Naive thymus-derived CD8-positive, alpha-beta T cell (primary cell): ENCODE measurements around the gene ERBB3. TPM values are rescaled to one million over a fixed set of nuclear protein-coding genes. Genes with fewer than 3 reads are reported as not detected.

Source experiments
- ATAC-seq, 2 donors: fragments of 150-1000 bp; cut with Tn5 transposase in 1 of 2; sonication (Bioruptor Pico), chemical (Tn5 transposase) in 1 of 2; 1 replicate in 1 of 2; 2 replicates in 1 of 2; pipeline ENCODE4 v1.10.0; 2021; ENCODE audit warnings: mild to moderate bottlenecking in 2 of 2, moderate library complexity in 2 of 2
- POLR2A ChIA-PET: fragments of 350-600 bp; sonication (Branson Sonifier 250); formaldehyde crosslinking; loops from one replicate; lab custom pipeline; 2021; ENCODE audit warnings: antibody characterized with exemption; lab: Charles Lee
- DNase-seq, 10 donors: peaks; one replicate each; pipeline versions ENCODE4 v3.0.0 to v3.0.0-alpha.2; 2020 to 2022
- H3K27ac Mint-ChIP-seq, 10 donors: one replicate each; pipeline ENCODE4 v1.8.0; 2020 to 2022; ENCODE audit warnings: mild to moderate bottlenecking in 10 of 10, mixed read lengths in 10 of 10, moderate library complexity in 4 of 10, inconsistent platforms in 1 of 10
- H3K27me3 Mint-ChIP-seq, 5 donors: one replicate each; pipeline ENCODE4 v1.8.0; 2021 to 2022; ENCODE audit warnings: mixed read lengths in 5 of 5
- H3K36me3 Mint-ChIP-seq, 3 donors: one replicate each; pipeline ENCODE4 v1.8.0; 2020 to 2022; ENCODE audit warnings: mixed read lengths in 3 of 3, mild to moderate bottlenecking in 2 of 3, inconsistent platforms in 1 of 3
- H3K4me1 Mint-ChIP-seq, 4 donors: one replicate each; pipeline ENCODE4 v1.8.0; 2021 to 2022; ENCODE audit warnings: mixed read lengths in 4 of 4
- H3K4me3 Mint-ChIP-seq, 10 donors: one replicate each; pipeline ENCODE4 v1.8.0; 2020 to 2022; ENCODE audit warnings: mild to moderate bottlenecking in 10 of 10, mixed read lengths in 10 of 10, moderate library complexity in 6 of 10, inconsistent platforms in 1 of 10
- H3K9me3 Mint-ChIP-seq, 9 donors: one replicate each; pipeline ENCODE4 v1.8.0; 2020 to 2022; ENCODE audit warnings: mixed read lengths in 9 of 9, mild to moderate bottlenecking in 3 of 9, inconsistent platforms in 1 of 9, moderate library complexity in 1 of 9
- polyA plus RNA-seq, 3 donors: library from polyadenylated mRNA; unstranded; fragments of 300-500 nt; fragmentation: Illumina TruSeq; gene quantifications; one replicate each; pipeline ENCODE4 v1.2.3, GENCODE V29; 2021
- total RNA-seq, 8 experiments: library from RNA in 2 of 8; stranded (reverse) in 2 of 8; gene quantifications; one replicate each; pipeline ENCODE4 v1.2.3 and lab custom pipeline; 2021 to 2026

ERBB3 gene
- total and polyA plus RNA-seq, 5 experiments from 2014 or later, result 1.3 to 26.0 (median 3.3) TPM

- Mint-ChIP-seq H3K4me1 (peaks cover 0 to 15% (median 11%) of the 10 kb centered on the region in 4 donors), H3K9me3 (no peaks in the 10 kb centered on the region), H3K27ac (peak overlapping the region in 2 of 10 donors; percentile 9 to 66), H3K27me3 (peaks cover 0 to 6% (median 0%) of the 10 kb centered on the region in 5 donors), H3K4me3 (peak overlapping the region in 8 of 10 donors; percentile 43 to 90 (median 82)), H3K36me3 (no peaks in the 10 kb centered on the region)
- POLR2A ChIA-PET, result interaction anchor here (0.6 to 6.0 kb wide), 8 partner anchors 14 to 152 kb away, joined by 3 to 100 read pairs (median 4); partner anchors contain the start of genes PA2G4, RNF41, RPL41 and ZC3H10
- no peak for DNase-seq
- no peak for ATAC-seq
Measured at GRCh38 chr12:56081393-56082347, 1.7 kb downstream of the ERBB3 start.

- H3K9me3 Mint-ChIP-seq, result no peaks in the 10 kb centered on the region
- H3K27me3 Mint-ChIP-seq, result peaks cover 0 to 6% (median 0%) of the 10 kb centered on the region in 5 donors
- POLR2A ChIA-PET, result interaction anchor here (0.6 to 6.0 kb wide), 4 partner anchors 20 to 152 kb away, joined by 4 to 100 read pairs (median 4); partner anchors contain the start of genes PA2G4 and ZC3H10
- H3K36me3 Mint-ChIP-seq, result no peaks in the 10 kb centered on the region
- H3K4me3 Mint-ChIP-seq, result peak overlapping the region in 1 of 10 donors; percentile 71
- H3K27ac Mint-ChIP-seq, result no peak overlapping the region
- ATAC-seq (no peak), DNase-seq (no peak)
- peaks cover 0 to 15% (median 11%) of the 10 kb centered on the region in 4 donors for H3K4me1 Mint-ChIP-seq
Measured at GRCh38 chr12:56082382-56082781, 2.4 kb downstream of the ERBB3 start.

DNA sequence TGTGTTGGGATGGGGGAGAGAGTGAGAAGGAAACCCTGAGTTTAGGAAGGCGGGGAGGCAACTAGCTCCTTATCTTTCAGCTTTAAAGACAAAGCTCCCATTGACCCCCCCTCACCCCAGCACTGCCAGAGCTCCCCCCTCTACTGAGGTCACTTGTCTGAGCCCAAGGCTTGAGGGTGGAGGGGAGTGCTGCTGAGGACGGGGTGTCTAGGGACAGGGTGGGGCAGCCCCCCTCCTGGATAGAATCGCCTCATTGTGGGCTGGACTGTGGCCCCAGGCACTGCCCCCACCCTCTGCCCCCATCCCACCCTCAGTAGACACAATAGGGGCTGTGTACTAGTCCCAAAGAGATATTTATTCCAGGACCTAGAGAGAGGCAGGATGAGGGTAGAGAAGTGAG lies 3.0 kb downstream of the ERBB3 start:
- POLR2A ChIA-PET, result interaction anchor here (0.6 to 1.5 kb wide), 3 partner anchors 19 to 361 kb away, joined by 4 to 7 read pairs (median 4); partner anchors contain the start of gene ZC3H10
- ATAC-seq (no peak), DNase-seq (no peak)
- no peak overlapping the region for H3K4me3 Mint-ChIP-seq
- H3K36me3 Mint-ChIP-seq, result no peaks in the 10 kb centered on the region
- no peak overlapping the region for H3K27ac Mint-ChIP-seq
- peaks cover 0 to 15% (median 11%) of the 10 kb centered on the region in 4 donors for H3K4me1 Mint-ChIP-seq
- H3K9me3 Mint-ChIP-seq, result no peaks in the 10 kb centered on the region
- peaks cover 0 to 6% (median 0%) of the 10 kb centered on the region in 5 donors for H3K27me3 Mint-ChIP-seq

- DNase-seq, result peak in 1 of 10 donors; percentile 4
- Mint-ChIP-seq H3K4me1 (peaks cover 0 to 14% (median 8%) of the 10 kb centered on the region in 4 donors), H3K27me3 (peaks cover 0 to 6% (median 0%) of the 10 kb centered on the region in 5 donors), H3K9me3 (no peaks in the 10 kb centered on the region), H3K4me3 (no peak overlapping the region), H3K27ac (peak overlapping the region in 2 of 10 donors; percentile 43 to 56), H3K36me3 (no peaks in the 10 kb centered on the region)
- POLR2A ChIA-PET, result interaction anchor here (0.6 to 1.7 kb wide), 6 partner anchors 10 to 118 kb away, joined by 3 to 23 read pairs (median 4); partner anchors contain the start of gene PA2G4
- peak in 1 of 2 donors; percentile 31 for ATAC-seq
Measured at GRCh38 chr12:56084958-56085543, 5.1 kb downstream of the ERBB3 start.

DNA sequence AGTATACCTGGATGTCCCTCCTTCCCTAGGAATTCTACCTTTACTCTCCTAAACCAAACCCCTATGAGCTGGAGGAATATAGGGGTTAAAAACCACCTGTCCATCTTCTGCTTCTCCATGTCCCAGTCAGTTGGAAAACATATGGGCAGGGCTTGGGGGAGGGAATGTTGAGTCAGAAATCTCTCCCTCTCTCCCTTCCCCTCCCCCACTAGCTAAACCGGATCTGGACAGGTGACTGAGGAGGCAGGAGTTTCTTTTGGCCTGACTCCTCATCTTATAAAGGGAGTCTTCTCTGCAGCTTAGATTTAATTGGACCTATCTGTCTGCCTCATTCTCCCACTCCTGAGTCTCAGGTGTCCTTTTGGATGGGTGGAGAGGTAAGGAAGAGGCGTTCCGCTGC lies 6.1 kb downstream of the ERBB3 start:
- Mint-ChIP-seq H3K4me1 (peaks cover 0 to 9% (median 2%) of the 10 kb centered on the region in 4 donors), H3K27ac (no peak overlapping the region), H3K36me3 (no peaks in the 10 kb centered on the region), H3K4me3 (no peak overlapping the region), H3K9me3 (no peaks in the 10 kb centered on the region), H3K27me3 (peaks cover 0 to 2% (median 0%) of the 10 kb centered on the region in 5 donors)
- ATAC-seq, result no peak
- no peak for DNase-seq
- POLR2A ChIA-PET, result interaction anchor here (1.0 to 1.7 kb wide), 2 partner anchors 18 to 25 kb away, joined by 3 to 23 read pairs; partner anchors contain the start of gene PA2G4

DNA sequence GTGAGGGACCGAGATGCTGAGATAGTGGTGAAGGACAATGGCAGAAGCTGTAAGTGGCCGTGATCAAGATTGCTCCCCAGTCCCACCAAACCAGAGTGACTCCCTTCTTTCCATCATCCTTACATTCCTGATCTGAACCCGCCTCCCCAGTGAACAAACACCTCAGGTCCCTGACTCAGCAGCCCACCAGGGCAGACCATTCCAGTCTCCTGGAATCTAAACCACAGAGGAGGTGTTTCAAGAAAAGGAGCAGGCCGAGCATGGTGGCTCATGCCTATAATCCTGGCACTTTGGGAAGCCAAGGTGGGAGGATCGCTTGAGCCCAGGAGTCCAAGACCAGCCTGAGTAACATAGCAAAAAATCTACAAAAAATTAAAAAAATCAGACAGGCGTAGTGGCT lies 6.6 kb downstream of the ERBB3 start:
- no peak overlapping the region for H3K4me3 Mint-ChIP-seq
- H3K36me3 Mint-ChIP-seq, result no peaks in the 10 kb centered on the region
- DNase-seq, result no peak
- ATAC-seq, result no peak
- H3K27me3 Mint-ChIP-seq, result peaks cover 0 to 2% (median 0%) of the 10 kb centered on the region in 5 donors
- POLR2A ChIA-PET, result interaction anchor here (0.6 to 1.7 kb wide), 3 partner anchors 17 to 27 kb away, joined by 3 to 23 read pairs (median 3); partner anchors contain the start of gene PA2G4
- H3K4me1 Mint-ChIP-seq, result peaks cover 0 to 6% (median under 1%) of the 10 kb centered on the region in 4 donors
- H3K27ac Mint-ChIP-seq, result no peak overlapping the region
- no peaks in the 10 kb centered on the region for H3K9me3 Mint-ChIP-seq

GRCh38 chr12:56087220-56087619 lies 7.3 kb downstream of the ERBB3 start:
- Mint-ChIP-seq H3K4me3 (no peak overlapping the region), H3K27me3 (peaks cover 0 to 2% (median 0%) of the 10 kb centered on the region in 5 donors), H3K4me1 (peaks cover 0 to 6% (median under 1%) of the 10 kb centered on the region in 4 donors), H3K36me3 (no peaks in the 10 kb centered on the region), H3K9me3 (no peaks in the 10 kb centered on the region), H3K27ac (no peak overlapping the region)
- DNase-seq (no peak), ATAC-seq (no peak)
- POLR2A ChIA-PET, result no interaction called here

DNA sequence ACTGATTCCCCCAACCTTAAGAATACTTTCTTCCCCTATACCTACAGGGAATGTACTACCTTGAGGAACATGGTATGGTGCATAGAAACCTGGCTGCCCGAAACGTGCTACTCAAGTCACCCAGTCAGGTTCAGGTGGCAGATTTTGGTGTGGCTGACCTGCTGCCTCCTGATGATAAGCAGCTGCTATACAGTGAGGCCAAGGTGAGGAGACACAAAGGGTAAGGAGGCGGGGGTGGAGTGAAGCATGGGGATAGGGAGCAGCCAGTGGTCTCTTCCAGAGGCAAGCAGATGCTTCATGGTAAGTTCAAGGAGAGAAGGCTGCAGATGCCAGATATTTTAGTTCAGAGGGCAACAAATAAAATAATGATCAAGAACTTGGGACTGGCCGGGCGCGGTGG lies 17.8 kb downstream of the ERBB3 start:
- POLR2A ChIA-PET, result no interaction called here
- Mint-ChIP-seq H3K9me3 (no peaks in the 10 kb centered on the region), H3K27ac (peak overlapping the region in 4 of 10 donors; percentile 17 to 74 (median 24)), H3K4me1 (peaks cover 18 to 34% (median 25%) of the 10 kb centered on the region in 4 donors), H3K27me3 (peaks cover 0 to 4% (median 0%) of the 10 kb centered on the region in 5 donors), H3K36me3 (no peaks in the 10 kb centered on the region), H3K4me3 (no peak overlapping the region)
- ATAC-seq, result no peak
- DNase-seq, result no peak

GRCh38 chr12:56098592-56098991 lies 18.6 kb downstream of the ERBB3 start:
- DNase-seq, result no peak
- no peaks in the 10 kb centered on the region for H3K9me3 Mint-ChIP-seq
- peaks cover 0 to 4% (median 0%) of the 10 kb centered on the region in 5 donors for H3K27me3 Mint-ChIP-seq
- peaks cover 24 to 42% (median 33%) of the 10 kb centered on the region in 4 donors for H3K4me1 Mint-ChIP-seq
- POLR2A ChIA-PET, result interaction anchor here (0.7 kb wide), 1 partner anchor 96 kb away, joined by 3 read pairs; no protein-coding TSS in a partner anchor
- H3K27ac Mint-ChIP-seq, result peak overlapping the region in 1 of 10 donors; percentile 79
- H3K4me3 Mint-ChIP-seq, result no peak overlapping the region
- ATAC-seq, result no peak
- no peaks in the 10 kb centered on the region for H3K36me3 Mint-ChIP-seq

DNA sequence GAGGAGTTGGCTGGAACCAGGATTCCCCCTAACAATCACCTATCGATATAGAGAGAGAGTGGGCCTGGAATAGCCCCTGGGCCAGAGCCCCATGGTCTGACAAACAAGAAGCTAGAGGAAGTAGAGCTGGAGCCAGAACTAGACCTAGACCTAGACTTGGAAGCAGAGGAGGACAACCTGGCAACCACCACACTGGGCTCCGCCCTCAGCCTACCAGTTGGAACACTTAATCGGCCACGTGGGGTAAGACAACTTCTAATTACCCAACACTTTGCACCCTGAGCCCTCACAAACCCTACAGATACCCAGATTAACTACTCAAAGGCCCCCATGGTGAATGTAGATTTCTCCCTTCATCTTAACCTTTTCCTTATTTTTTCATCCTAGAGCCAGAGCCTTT lies 19.8 kb downstream of the ERBB3 start:
- peak overlapping the region in 1 of 10 donors; percentile 14 for H3K4me3 Mint-ChIP-seq
- POLR2A ChIA-PET, result interaction anchor here (0.9 to 6.2 kb wide), 2 partner anchors 20 to 56 kb away, joined by 3 to 100 read pairs; partner anchors contain the start of gene ERBB3
- no peaks in the 10 kb centered on the region for H3K9me3 Mint-ChIP-seq
- ATAC-seq, result no peak
- H3K27me3 Mint-ChIP-seq, result peaks cover 0 to 3% (median 0%) of the 10 kb centered on the region in 5 donors
- H3K27ac Mint-ChIP-seq, result peak overlapping the region; percentile 5 to 90 (median 80)
- DNase-seq, result no peak
- H3K4me1 Mint-ChIP-seq, result peaks cover 26 to 54% (median 41%) of the 10 kb centered on the region in 4 donors
- H3K36me3 Mint-ChIP-seq, result peaks cover 0 to 2% (median 0%) of the 10 kb centered on the region in 3 donors

- Mint-ChIP-seq H3K27ac (peak overlapping the region; percentile 54 to 99 (median 98)), H3K27me3 (no peaks in the 10 kb centered on the region), H3K36me3 (peaks cover 0 to 2% (median 0%) of the 10 kb centered on the region in 3 donors), H3K4me1 (peaks cover 34 to 67% (median 51%) of the 10 kb centered on the region in 4 donors), H3K4me3 (peak overlapping the region in 4 of 10 donors; percentile 35 to 93 (median 48)), H3K9me3 (no peaks in the 10 kb centered on the region)
- POLR2A ChIA-PET, result interaction anchor here (0.7 to 6.2 kb wide), 8 partner anchors 12 to 87 kb away, joined by 3 to 236 read pairs (median 4); partner anchors contain the start of genes ERBB3, IKZF4, RPL41 and ZC3H10
- ATAC-seq, result no peak
- DNase-seq, result no peak
Measured at GRCh38 chr12:56101045-56101444, 21.1 kb downstream of the ERBB3 start.
